8988T (cell line): Measurements from ENCODE around the gene PRR14.
"Not testable (repeated sequence)": the region's sequence is repeated elsewhere in the genome, so short reads cannot be mapped to it uniquely, and the experiment has no call there.

Experiments
- DNase-seq: peaks from one replicate; pipeline ENCODE4 v3.0.0; 2011

The PRR14 gene

GRCh38 chr16:30696646-30697045 is 45.9 kb downstream of the PRR14 start:
- not testable (repeated sequence) for DNase-seq

- DNase-seq, result peak; percentile 84
Measured at GRCh38 chr16:30697264-30698138, 46.7 kb downstream of the PRR14 start.

- peak; percentile 86 for DNase-seq
Measured at GRCh38 chr16:30698139-30698815, 47.5 kb downstream of the PRR14 start.

- peak; percentile 65 for DNase-seq
Measured at GRCh38 chr16:30698816-30699614, 48.3 kb downstream of the PRR14 start, which contains the start of gene SRCAP. TSS of gene SRCAP (plus strand) at chr16:30699171. CDS start at chr16:30700825, 1,654 bp downstream.

DNA sequence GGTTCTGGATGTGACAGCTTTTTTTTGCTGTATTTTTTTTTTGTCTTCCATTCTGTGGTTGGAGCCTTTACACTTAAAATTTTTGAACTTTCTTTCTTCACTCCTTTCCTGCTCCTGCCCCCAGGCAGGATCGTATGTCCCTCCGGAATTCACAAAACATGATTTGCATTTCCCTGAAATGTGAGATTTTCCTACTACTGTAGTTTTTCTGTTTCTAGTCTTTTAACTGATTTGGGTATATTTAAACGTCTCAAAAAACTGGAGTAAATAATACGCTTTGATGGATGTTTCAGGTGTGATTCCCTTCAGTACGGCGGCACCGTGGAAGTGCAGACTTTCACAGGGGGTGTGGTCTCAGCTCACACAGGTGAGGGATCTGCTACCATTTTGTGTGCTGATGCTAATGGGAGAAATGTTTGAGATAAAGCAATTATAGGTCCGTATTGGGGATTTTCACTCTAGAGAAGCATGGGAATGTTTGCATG is 48.9 kb downstream of the PRR14 start:
- no peak for DNase-seq

GRCh38 chr16:30700491-30700890 is 49.7 kb downstream of the PRR14 start:
- no peak for DNase-seq

- no peak for DNase-seq
Measured at GRCh38 chr16:30700971-30701370, 50.2 kb downstream of the PRR14 start.

- not testable (repeated sequence) for DNase-seq
Measured at GRCh38 chr16:30703071-30703470, 52.3 kb downstream of the PRR14 start.

DNA sequence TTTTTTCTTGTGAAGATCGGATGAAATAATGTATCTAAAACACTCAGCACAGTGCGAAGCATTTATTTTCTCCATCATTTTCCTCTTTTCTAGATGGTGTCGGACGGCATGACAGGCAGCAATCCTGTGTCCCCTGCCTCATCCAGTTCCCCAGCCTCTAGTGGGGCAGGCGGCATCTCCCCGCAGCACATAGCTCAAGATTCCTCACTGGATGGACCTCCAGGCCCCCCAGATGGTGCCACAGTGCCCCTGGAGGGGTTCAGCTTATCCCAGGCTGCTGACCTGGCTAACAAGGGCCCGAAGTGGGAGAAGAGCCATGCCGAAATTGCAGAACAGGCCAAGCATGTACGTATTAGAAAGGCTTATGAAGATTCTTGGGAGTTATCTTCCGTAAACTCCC is 53.2 kb downstream of the PRR14 start:
- DNase-seq, result no peak
